Heart left ventricle (tissue), 16 donors: Measurements from ENCODE around the gene LAMP1. TPM values are rescaled to one million over a fixed set of nuclear protein-coding genes. Genes with fewer than 3 reads are reported as not detected.

Experiments
- ATAC-seq, 4 donors: fragments of 200-7000 bp; cut with Tn5 transposase; one replicate each; pipeline ENCODE4 v1.9.1; 2020 to 2022; ENCODE audit warnings: moderate library complexity in 4 of 4, mild to moderate bottlenecking in 3 of 4, moderate number of reproducible peaks in 1 of 4
- DNase-seq, 5 donors: peaks; one replicate each; pipeline ENCODE4 v3.0.0-alpha.2; 2020
- H3K27ac ChIP-seq, 12 donors: fragments of 200-600 bp; sonication (generic) in 4 of 12; one replicate each; pipeline versions ENCODE4 v1.5.0 to v1.8.0; 2016 to 2022; ENCODE audit warnings: mild to moderate bottlenecking in 2 of 12
- H3K27me3 ChIP-seq, 9 donors: fragments of 200-600 bp; sonication (generic) in 2 of 9; one replicate each; pipeline versions ENCODE4 v1.5.1 to v1.8.0; 2016 to 2022; ENCODE audit warnings: mild to moderate bottlenecking in 3 of 9
- H3K36me3 ChIP-seq, 9 donors: fragments of 200-600 bp; sonication (generic) in 2 of 9; one replicate each; pipeline versions ENCODE4 v1.5.0 to v1.8.0; 2018 to 2022; ENCODE audit warnings: mild to moderate bottlenecking in 2 of 9
- H3K4me1 ChIP-seq, 12 donors: fragments of 200-600 bp; sonication (generic) in 4 of 12; one replicate each; pipeline versions ENCODE4 v1.5.0 to v1.8.0; 2016 to 2022; ENCODE audit warnings: mild to moderate bottlenecking in 3 of 12
- H3K4me3 ChIP-seq, 12 donors: fragments of 200-600 bp; sonication (generic) in 4 of 12; one replicate each; pipeline versions ENCODE4 v1.5.0 to v1.8.0; 2017 to 2022; ENCODE audit warnings: mild to moderate bottlenecking in 9 of 12, moderate library complexity in 4 of 12
- H3K9me3 ChIP-seq, 12 donors: fragments of 200-600 bp; sonication (generic) in 4 of 12; one replicate each; pipeline versions ENCODE4 v1.5.0 to v1.8.0; 2016 to 2022; ENCODE audit warnings: mild to moderate bottlenecking in 1 of 12
- POLR2A ChIP-seq, 2 donors: fragments of 450-650 bp; IDR thresholded peaks; one replicate each; pipeline ENCODE4 v1.6.1; 2017; ENCODE audit warnings: antibody characterized with exemption in 2 of 2, mild to moderate bottlenecking in 2 of 2, moderate library complexity in 2 of 2
- WGBS, 4 donors: extraction: QIAGEN DNeasy Blood & Tissue Kit in 2 of 4; methylation state at CpG; one replicate each; pipeline versions ENCODE4 v1.1.5 to v1.1.7; 2013 to 2018; 5-methylcytosine and 5-hydroxymethylcytosine counted together
- intact Hi-C, 10 donors: fragments of 100-400 bp; cut with DNase I; formaldehyde crosslinking; loops; one replicate each; pipeline versions ENCODE4 v1.11.1 to v1.14.2; 2022
- polyA plus RNA-seq, 2 donors: library from polyadenylated mRNA; stranded (reverse); fragments of 200-250 nt; gene quantifications; one replicate each; pipeline ENCODE4 v1.2.3, GENCODE V29; 2013
- total RNA-seq, 9 donors: library from RNA; depleted of rRNA in 2 of 9; stranded (reverse); fragments of >200 nt in 2 of 9; fragmentation: NEBNext Ultra II Directional in 3 of 9; extraction: Animal tissue kit (Norgen Biotek cat#: 25700) in 3 of 9; gene quantifications; one replicate each; pipeline versions ENCODE4 v1.1.0 to v1.2.4, GENCODE V29; 2016 to 2023
- TF ChIP-seq, protein P1 (sequence below), 12 donors: fragments of 200-600 bp; sonication (generic) in 4 of 12; IDR thresholded peaks; one replicate each; pipeline versions ENCODE4 v1.5.0 to v1.8.0; 2018 to 2022; ENCODE audit warnings: antibody characterized with exemption in 12 of 12, mild to moderate bottlenecking in 5 of 12
- donor health status: ischemic (EF 13 %, LVEDD 7.1; RV severe dilation, severe dysfunction).
- donor health status: healthy with polysubstance abuse.
- donor health status: DM: no; HTN: yes; CAD: no.
- donor health status: DM: no; HTN: no; CAD: no.
- donor health status: ischemic (EF 25% LVEDD 6.9; RV normal size, moderate dysfunction).
- donor health status: ischemic (EF 25% LVEDD 5.7; RV mildly dilated, moderate dysfunction).
- donor health status: healthy.
- donor health status: DM: yes; HTN: yes; CAD: no.
- donor health status: ischemic (EF 35%, LVEDD 5.7; RV mildly dilated, moderate dysfunction).
- donor health status: nonischemic (EF 11% LVEDD 7.7; RV severe dilation, severe dysfunction).
- donor health status: DM: yes; HTN: yes; CAD: no.
- donor health status: PGD.
- donor health status: ischemic (EF 29% LVEDD 5.4; RV normal size, mild dysfunction).
- donor health status: nonischemic (EF 23%, LVEDD 6.1; RV moderate dilation, normal function).

Gene LAMP1
- total and polyA plus RNA-seq, 11 donors, result 41.4 to 214 (median 97.6) TPM

DNA sequence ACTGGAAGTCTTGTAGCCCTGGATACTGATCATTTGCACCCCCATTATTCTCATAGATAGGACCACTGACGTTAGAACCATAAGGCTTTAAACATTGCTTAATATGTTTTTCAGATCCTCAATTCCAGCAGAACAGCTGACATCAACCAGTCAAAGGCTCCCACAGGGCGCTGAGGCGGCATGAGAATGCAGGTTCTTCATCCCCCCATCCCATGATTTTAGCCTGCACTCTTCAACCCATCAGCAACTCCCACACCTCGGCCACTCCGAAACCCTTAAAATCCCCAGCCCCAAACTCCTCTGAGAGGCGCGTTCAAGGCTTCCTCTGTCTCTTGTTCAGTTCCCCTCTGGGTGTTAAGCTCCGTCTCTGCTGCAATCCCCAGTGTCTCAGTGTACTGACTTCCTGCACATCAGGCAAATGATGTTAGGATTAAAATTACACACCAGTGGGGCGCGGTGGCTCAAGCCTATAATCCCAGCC lies 24.3 kb upstream of the LAMP1 start:
- H3K4me3 ChIP-seq, result no peak overlapping the region
- WGBS, 4 donors, result 87 to 94% (median 88%) methylated on average over 10 of the region's 10 CpGs
- H3K27ac ChIP-seq, result peak overlapping the region in 1 of 12 donors; percentile 87
- DNase-seq (no peak), ATAC-seq (peak in 3 of 4 donors; percentile 26 to 41 (median 38))
- H3K9me3 ChIP-seq, result no peaks in the 10 kb centered on the region
- H3K27me3 ChIP-seq, result no peaks in the 10 kb centered on the region
- TF ChIP-seq, protein P1, sequence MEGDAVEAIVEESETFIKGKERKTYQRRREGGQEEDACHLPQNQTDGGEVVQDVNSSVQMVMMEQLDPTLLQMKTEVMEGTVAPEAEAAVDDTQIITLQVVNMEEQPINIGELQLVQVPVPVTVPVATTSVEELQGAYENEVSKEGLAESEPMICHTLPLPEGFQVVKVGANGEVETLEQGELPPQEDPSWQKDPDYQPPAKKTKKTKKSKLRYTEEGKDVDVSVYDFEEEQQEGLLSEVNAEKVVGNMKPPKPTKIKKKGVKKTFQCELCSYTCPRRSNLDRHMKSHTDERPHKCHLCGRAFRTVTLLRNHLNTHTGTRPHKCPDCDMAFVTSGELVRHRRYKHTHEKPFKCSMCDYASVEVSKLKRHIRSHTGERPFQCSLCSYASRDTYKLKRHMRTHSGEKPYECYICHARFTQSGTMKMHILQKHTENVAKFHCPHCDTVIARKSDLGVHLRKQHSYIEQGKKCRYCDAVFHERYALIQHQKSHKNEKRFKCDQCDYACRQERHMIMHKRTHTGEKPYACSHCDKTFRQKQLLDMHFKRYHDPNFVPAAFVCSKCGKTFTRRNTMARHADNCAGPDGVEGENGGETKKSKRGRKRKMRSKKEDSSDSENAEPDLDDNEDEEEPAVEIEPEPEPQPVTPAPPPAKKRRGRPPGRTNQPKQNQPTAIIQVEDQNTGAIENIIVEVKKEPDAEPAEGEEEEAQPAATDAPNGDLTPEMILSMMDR (IDR thresholded peaks at IDR 0.05), result no peak
- no peak for TF ChIP-seq POLR2A (IDR thresholded peaks at IDR 0.05)
- intact Hi-C loops, result loop anchor here in 4 of 10 donors (5.0 to 10.0 kb wide), 3 partner anchors 120 to 290 kb away; no protein-coding TSS in a partner anchor
- peaks cover 0 to 22% (median 7%) of the 10 kb centered on the region in 9 donors for H3K36me3 ChIP-seq
- peaks cover 0 to 35% (median 0%) of the 10 kb centered on the region in 12 donors for H3K4me1 ChIP-seq

DNA sequence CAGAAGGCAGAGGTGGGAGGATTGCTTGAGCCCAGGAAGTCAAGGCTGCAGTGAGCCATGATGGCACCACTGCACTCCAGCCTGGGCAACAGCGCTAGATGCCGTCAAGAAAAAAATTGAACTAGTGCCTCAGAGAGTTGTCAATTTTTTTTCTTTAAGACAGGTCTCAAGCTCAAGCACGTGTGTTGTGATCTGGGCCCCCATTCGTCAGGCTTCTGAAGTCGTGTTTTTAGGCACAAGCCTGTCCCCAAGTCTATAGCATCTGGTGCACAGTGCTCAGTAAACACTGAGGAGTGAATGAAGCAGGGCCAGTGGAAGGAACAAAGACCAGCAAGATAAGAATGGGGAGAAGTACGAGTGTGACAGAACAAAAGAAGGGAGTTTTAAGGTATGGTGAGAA lies 23.7 kb upstream of the LAMP1 start:
- no peaks in the 10 kb centered on the region for H3K9me3 ChIP-seq
- ATAC-seq (no peak), DNase-seq (no peak)
- peaks cover 0 to 22% (median 7%) of the 10 kb centered on the region in 9 donors for H3K36me3 ChIP-seq
- peaks cover 0 to 35% (median 0%) of the 10 kb centered on the region in 12 donors for H3K4me1 ChIP-seq
- intact Hi-C loops, result loop anchor here in 4 of 10 donors (5.0 to 10.0 kb wide), 3 partner anchors 119 to 289 kb away; no protein-coding TSS in a partner anchor
- H3K27me3 ChIP-seq, result no peaks in the 10 kb centered on the region
- 82 to 91% (median 85%) methylated on average over 6 of the region's 6 CpGs for WGBS, 4 donors
- no peak overlapping the region for H3K4me3 ChIP-seq
- TF ChIP-seq, protein P1 (IDR thresholded peaks at IDR 0.05), result no peak
- TF ChIP-seq POLR2A (IDR thresholded peaks at IDR 0.05), result no peak
- peak overlapping the region in 1 of 12 donors; percentile 87 for H3K27ac ChIP-seq

DNA sequence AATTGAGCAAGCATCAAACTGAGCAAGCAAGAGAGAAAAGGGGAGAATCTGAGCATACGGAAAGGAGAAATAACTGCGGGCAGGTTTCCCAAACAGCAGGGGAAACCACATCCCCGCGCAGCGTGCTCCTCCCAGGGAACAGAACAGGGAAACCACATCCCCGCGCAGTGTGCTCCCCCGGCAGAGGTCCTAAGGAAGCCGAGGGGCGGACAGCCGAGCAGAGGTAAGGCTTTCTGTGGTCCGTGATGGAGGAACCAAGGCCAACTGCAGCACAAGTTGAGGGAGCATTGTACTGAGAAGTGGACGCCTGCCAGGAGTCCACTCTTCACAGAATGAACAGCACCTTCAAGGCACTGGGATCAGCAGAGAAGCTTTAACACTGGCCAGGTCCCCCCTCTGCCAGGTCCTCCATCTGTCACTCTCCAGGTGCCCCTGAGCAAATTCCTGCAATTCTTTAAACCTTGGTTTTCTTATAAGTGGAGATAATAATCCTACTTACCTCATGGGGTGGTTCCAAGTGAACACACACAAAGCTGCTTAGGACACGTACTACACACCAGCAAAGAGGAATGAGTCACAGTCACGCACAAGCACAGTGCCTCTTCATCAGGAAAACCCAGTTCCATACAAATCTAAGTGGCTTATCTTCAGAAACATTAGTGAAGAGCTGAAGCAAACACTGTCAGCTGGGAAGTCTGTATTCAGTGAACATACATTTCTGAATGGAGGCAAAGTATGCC lies 23.0 kb upstream of the LAMP1 start:
- H3K27ac ChIP-seq, result peak overlapping the region in 1 of 12 donors; percentile 87

More for the DNA sequence above, 23.0 kb upstream of the LAMP1 start:
- 80 to 90% (median 87%) methylated on average over 12 to 15 of the region's 15 CpGs for WGBS, 4 donors
- DNase-seq (no peak), ATAC-seq (peak in 3 of 4 donors; percentile 33 to 41 (median 37))
- no peak overlapping the region for H3K4me3 ChIP-seq
- intact Hi-C loops, result loop anchor here in 5 of 10 donors (2.0 to 10.0 kb wide), 4 partner anchors 118 to 288 kb away; no protein-coding TSS in a partner anchor
- no peak for TF ChIP-seq POLR2A (IDR thresholded peaks at IDR 0.05)
- TF ChIP-seq, protein P1 (IDR thresholded peaks at IDR 0.05), result no peak
- H3K27me3 ChIP-seq, result no peaks in the 10 kb centered on the region
- H3K36me3 ChIP-seq, result peaks cover 0 to 20% (median 3%) of the 10 kb centered on the region in 9 donors
- peaks cover 0 to 35% (median 0%) of the 10 kb centered on the region in 12 donors for H3K4me1 ChIP-seq
- no peaks in the 10 kb centered on the region for H3K9me3 ChIP-seq
